GM21576 (cell line): ENCODE results near the gene DAB2IP.

ENCODE experiments used
- ATAC-seq: cut with Tn5 transposase; IDR thresholded peaks from one replicate; pipeline ENCODE4 v1.9.1; 2021; ENCODE audit warnings: mild to moderate bottlenecking, moderate library complexity; ENCODE audit not compliant: unreplicated experiment

Gene DAB2IP

GRCh38 chr9:121682926-121683515 lies 31.6 kb downstream of the DAB2IP start:
- ATAC-seq: no peak

- no peak for ATAC-seq
Observed at GRCh38 chr9:121683652-121684051, 32.2 kb downstream of the DAB2IP start.

- ATAC-seq: no peak
Observed at GRCh38 chr9:121684381-121685145, 33.1 kb downstream of the DAB2IP start.

GRCh38 chr9:121685146-121685794 lies 33.8 kb downstream of the DAB2IP start:
- ATAC-seq: no peak

- ATAC-seq: no peak
Observed at GRCh38 chr9:121685795-121686377, 34.5 kb downstream of the DAB2IP start.

GRCh38 chr9:121686930-121687541 lies 35.6 kb downstream of the DAB2IP start:
- peak; percentile 56 for ATAC-seq

GRCh38 chr9:121688146-121688680 lies 36.8 kb downstream of the DAB2IP start:
- no peak for ATAC-seq

- no peak for ATAC-seq
Observed at GRCh38 chr9:121688681-121689080, 37.2 kb downstream of the DAB2IP start.

GRCh38 chr9:121689461-121690157 lies 38.2 kb downstream of the DAB2IP start:
- no peak for ATAC-seq

GRCh38 chr9:121690316-121690715 lies 38.9 kb downstream of the DAB2IP start:
- no peak for ATAC-seq

GRCh38 chr9:121690766-121691165 lies 39.3 kb downstream of the DAB2IP start:
- no peak for ATAC-seq

- ATAC-seq: no peak
Observed at GRCh38 chr9:121691890-121692289, 40.5 kb downstream of the DAB2IP start.

GRCh38 chr9:121692606-121693387 lies 41.4 kb downstream of the DAB2IP start:
- no peak for ATAC-seq

- no peak for ATAC-seq
Observed at GRCh38 chr9:121693388-121693670, 41.9 kb downstream of the DAB2IP start.

GRCh38 chr9:121694001-121694400 lies 42.6 kb downstream of the DAB2IP start:
- ATAC-seq: no peak

- ATAC-seq: no peak
Observed at GRCh38 chr9:121694600-121694999, 43.2 kb downstream of the DAB2IP start.

GRCh38 chr9:121696930-121697329 lies 45.5 kb downstream of the DAB2IP start:
- no peak for ATAC-seq

- peak; percentile 67 for ATAC-seq
Observed at GRCh38 chr9:121698627-121699570, 47.5 kb downstream of the DAB2IP start.
